GM21526 (cell line): Measurements from ENCODE around the gene NACAD.

Source experiments
- ATAC-seq: cut with Tn5 transposase; IDR thresholded peaks from one replicate; pipeline ENCODE4 v1.9.1; 2021; ENCODE audit warnings: moderate library complexity; ENCODE audit not compliant: unreplicated experiment, low FRiP score

The NACAD gene

DNA sequence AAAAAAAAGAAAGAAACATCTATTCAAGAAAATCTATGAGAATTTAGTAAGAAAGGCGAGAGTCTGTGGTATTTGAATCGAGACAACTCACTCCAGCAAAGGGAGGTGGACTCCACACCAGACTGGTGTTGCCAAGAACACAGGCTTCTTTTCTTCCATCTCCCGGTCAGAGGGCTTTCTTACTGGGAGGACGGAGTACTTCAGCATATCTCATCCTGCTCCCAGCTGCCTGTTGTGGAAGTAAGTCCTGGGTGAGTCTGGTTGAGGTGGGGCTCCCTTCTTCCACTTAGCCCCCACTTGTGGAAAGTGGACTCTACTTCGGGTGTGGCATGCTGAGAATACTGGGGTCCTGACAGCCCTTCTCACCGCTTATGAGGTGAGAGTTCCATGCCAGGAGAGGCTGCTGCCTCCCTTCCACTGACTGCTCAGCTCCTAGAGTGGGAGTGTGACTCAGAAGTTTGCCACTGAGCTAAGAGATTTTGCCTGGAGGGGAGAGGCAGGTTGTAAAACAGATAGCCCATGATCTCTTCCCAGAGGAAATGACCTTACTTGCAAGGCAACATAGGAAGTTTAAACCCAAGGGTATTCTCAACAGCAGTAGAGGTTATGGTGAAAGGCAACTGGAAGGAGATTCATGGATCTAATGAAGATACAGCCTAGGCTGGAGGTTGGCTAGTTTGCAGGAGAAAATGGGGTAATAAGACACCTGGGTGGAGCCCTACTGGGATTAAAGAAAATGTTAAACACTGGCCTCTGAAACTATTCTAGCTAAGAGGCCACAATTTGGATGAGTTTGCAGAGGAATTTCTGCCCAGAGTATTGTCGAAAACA, 3.5 kb upstream of the NACAD start:
- no peak for ATAC-seq

DNA sequence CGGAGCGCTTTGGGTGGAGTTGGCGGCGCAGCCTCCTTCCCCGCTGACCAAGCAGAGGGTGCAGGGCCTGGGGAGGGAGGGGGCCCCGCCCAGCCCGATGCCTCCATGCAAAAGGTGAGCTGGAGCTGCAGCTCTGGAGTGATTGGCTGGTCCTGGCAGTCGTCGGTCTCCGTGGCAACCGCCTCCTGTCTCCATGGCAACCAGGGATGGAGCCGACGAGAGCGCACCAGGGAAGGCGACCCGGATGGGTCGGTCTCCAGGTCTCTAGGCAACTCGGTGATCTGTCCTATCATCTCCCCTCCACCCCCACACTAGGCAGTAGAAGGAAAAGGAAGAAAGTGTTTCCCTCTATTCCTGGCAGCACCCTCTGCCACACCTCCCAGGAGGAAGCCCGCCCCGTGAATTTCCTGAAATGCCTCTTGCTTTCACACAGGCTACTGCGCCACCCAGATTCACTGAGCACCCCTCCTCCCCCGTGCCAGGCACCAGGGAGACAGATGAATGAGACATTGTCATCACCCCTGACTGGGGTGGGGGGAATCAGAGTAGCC, 647 bp upstream of the NACAD start:
- no peak for ATAC-seq

DNA sequence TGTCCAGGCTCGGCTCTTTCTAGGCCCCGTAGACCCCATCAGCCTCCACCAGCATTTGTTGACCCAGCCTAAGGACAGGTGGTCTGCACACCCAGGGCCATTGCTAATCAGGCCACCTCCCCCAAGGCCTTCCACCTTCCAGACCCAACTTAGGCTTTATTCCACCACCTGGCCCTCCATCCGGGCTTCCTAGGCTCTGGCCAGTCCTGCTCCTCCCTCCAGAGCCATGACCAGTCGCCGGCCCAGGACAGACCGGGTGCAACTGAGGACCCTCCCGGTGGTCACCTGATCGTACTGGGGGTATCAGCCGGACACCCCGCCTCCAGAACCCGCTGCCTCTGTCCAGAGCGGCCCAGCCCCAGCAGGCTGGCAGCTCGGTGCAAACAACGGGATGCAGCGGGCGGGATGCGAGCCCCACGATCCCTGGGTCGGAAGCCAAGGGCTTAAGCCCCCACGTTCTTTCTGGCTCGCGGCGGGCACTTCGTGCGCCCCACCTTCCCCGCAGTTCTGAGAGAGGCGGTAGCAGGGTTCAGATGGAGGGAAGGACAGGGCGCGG, 545 bp downstream of the NACAD start:
- ATAC-seq: no peak

DNA sequence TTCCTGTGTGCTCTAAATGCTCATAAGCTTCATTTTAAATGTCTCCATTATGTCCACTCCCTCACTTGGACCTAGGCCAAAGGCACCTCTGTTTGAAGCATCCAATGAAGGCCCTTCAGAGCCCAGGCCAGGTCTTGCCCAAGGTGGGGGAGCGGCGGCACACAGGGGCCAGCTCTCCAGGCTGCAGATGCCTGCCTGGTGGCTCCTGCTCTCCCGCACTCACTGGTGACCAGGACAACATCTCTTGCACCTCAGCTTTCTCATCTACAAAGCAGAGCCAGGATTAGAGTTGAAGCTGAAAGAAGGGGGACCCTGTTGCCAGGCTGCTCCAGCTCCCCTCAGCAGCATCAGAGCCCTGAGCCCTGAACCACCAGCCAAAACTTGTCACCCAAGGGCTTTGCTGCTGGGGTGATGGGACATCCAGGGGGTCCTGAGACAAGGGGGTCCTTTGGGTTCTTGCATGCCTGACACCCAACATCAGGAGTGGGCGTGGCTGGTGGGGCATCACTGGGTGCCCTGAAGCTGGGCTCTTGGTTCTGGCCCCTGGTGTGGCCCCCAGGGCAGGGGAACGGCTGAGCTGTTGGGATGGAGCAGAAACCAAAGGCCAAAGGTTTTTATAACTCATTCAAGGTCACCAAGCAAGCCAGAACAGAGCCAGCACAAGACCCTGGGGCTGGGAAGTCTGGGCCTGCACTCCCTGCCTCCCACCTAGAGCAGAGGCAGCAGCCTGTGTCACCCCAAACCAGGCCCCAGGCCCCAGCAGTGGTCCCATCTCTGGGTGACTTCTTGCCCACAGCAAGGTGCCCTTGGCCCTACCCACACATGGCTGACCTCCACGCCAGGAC, 1.2 kb downstream of the NACAD start:
- no peak for ATAC-seq

DNA sequence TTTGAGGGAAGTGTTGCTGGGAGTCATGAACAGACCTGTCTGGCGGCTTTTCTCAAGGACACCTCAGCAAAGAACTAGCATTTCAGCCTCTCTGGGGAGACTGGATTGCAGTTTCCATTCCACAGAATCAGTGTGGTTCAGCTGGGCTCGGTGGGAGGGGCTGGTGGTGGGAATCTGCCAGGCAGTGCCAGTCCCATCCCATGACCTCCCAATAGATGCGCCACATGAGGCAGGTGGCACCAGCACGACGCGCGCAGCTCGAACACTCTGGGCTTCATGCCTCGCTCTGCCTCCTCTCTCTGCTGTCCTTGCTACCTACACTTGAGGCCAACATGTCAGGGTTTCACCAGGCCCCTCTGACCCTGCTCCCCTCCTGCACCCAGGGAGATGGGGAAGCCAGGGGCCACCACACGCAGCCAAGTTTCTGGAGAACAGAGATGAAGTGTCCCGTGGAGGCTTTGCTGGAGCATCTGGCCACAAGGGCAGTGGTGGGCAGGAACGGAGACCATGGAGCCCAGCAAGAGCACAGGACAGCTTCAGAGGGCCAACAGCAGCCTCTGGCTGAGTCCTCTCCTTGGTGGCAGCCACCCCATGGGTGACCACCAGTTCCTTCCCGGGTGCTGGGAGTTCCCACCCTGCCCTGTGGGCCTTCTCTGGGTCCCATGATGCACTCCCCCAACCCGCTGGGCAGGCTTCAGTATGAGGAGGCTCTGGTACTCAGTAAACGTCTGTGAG, 2.3 kb downstream of the NACAD start:
- no peak for ATAC-seq

DNA sequence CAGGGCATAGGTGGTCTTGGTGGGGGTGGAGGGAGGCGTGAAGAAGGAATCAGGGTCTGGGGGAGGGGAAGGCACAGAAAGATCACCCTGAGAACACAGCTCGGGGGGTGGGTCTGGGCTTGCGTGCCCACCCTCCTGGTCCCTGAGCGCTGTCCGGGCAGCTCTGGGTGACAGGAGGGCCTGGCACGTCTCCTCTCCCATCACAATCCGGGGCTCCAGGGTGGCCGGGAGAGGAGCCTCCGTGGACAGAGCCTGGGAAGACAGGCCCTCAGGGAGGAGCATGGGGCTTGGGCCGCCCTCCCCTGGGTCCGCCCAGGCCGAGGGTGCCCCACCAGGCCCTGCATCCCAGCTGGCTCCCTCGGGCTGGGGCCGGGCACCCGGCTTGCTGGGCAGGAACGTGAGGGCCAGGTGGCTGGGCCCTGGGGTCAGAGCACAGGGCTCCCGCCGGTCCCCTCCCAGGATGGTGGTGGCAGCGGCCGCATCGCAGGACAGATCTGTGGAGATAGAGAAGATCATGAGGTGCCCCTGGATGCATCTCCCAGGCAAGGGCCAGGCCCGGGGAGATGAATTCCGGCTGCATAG, 3.1 kb downstream of the NACAD start:
- ATAC-seq: no peak

DNA sequence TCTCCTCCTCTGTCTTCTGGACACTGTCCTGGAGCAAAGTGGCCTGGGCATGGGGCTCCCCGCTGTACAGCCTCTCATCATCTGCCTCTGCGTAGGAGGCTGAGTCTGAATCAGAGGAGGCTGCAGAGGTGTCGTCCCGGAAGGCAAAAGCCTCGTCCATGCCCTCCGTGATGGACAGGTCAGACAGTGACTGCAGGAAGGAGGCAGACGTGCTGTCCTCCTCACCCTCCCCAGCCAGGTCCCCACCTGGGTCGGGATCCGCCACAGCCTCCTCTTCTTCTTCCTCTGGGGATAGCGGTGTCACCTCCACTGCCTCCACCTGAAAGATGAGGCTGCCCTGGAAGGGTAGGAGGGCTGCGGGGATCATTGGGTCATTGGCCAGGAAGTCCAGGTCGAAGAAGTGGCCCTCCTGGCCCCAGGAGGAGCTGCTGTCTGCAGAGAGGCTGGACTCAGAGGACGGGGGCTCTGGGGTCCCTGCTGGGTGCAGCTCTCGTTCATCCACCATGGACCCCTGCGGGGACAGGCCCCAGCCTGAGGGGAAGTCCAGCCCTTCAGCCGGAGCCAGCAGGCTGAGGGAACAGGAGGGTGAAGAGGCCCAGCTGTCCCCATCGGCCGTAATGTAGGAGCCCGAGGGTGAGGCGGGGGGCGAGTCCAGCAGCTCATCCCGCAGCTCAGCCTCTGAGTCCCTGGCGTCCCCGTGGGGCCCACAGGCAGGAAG, 3.7 kb downstream of the NACAD start:
- no peak for ATAC-seq

DNA sequence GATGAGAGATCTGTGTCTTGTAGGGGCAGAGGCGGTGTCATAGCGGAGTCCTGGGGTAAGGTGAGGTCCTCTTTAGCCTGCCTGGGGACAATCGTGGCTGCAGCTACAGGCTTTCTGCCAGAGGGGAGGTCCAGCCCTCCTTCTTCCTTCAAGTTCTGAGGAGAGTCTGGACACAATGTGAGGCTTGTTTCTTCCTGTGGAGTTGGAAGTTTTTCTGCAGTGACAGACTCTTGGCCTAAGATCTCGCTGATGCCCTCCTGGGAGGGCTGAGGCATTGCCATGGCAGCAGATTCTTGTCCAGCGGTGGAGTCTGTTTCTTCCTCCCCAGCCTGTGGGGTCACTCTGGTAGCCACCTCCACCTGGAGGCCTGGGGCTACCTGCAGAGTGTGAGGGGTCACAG, 4.4 kb downstream of the NACAD start:
- no peak for ATAC-seq

DNA sequence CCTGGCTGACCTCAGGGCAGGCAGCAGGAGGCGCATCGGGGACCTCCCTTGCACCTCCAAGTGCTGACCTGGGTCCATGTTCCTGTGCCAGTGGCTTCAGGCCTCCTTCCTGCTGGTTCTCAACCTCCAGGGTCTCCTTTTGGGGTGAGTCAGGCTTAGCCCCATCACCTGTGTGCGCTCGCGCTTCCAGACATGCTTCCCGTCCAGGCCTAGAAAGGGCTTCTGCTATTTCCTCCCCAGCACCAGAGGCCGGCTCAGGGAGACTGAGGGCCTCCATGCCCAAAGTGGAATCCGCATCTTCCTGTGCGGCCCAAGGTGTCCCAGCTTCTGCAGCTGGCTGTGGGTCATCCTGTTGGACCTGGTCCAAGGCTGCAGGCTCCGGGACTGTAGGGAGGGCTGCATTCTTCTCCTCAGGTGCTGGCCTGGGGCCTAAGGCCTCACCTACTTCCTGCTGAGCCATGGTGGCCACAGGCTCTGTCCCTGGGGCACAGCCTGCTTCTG, 5.9 kb downstream of the NACAD start:
- ATAC-seq: no peak

DNA sequence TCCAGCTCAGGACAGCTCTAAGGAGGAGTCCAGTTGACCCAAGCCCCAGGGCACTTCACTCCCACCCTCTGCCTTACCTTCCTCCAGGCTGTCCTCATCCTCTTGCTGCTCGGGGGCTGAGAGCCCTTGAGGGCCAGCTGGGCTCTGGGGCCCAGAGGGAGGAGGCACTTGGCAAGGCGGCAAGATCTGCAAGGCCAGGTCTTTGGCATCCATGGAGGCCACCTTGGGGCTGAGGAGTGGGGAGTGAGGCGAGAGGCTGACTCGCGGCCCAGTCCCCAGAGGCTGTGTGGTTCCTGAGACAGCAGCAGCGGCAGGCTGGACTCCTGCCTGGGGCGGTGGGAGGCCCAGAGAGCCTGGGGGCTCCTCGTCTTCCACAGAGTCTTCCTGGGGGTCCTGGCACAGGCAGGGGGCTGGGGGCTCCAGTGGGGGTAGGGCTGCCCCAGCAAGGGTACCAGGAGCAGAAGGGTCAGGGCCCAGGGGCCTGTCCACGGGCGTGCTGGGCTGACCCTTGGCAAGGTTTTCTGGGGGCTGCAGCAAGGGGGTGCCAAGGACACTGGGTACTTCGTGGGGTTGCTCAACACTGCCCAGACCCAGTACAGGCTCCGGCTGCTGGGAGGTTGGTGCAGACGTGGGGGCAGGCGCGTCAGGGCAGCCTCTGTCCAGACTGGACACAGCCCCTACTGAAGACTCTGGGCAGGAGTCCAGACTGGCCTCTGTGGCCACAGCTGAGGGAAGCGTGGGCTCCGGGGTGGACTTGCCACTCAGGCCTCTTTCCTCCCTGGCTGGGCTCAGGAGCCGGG, 6.5 kb downstream of the NACAD start:
- no peak for ATAC-seq

DNA sequence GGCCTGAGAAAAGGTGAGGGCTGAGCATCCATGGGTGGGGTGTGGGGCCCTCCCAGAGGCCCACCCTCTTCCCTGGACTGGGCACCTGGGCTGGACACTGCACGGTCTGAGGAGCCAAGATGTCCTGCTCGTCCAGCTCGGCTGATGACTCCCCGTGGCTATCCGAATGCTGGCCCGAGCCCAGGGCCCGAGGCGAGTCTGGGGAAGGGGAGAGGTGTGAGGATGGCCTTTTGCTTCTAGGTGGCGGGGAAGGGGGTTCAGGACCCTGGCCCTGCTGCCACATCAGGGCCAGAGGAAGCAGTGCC, 7.1 kb downstream of the NACAD start:
- no peak for ATAC-seq

DNA sequence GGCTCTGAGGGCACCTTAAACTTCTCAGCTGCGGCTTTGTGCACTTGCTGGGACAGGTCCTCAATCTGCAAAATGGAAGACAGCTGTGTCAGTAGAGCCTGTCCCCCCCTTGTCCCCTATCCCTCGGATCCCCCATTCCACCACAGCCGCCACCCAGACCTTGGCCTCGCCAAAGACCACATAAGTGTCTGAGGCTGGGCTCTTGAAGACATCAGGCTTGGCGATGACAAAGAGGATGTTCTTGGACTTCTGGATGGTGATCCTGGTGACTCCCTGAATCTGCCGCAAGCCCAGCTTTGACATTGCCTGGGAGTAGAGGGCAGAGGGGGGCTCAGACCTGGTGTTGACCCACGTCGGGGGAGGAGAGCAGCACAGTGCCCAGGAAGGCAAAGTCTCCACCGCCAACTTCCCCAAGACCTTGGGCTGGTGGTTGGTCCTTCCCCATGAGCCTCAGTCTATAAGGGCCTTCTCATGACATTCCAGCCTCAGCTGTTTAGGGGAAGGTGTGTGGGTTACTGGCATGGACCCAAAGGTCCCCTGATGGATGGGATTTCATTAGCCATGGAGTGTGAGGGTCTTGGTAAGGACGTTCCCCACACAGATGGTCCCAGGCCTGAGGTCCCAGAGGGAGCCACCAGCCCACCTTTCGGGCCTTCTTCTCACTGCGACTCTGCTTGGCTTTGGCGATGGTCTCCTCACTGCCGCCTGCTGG, 7.7 kb downstream of the NACAD start:
- no peak for ATAC-seq

DNA sequence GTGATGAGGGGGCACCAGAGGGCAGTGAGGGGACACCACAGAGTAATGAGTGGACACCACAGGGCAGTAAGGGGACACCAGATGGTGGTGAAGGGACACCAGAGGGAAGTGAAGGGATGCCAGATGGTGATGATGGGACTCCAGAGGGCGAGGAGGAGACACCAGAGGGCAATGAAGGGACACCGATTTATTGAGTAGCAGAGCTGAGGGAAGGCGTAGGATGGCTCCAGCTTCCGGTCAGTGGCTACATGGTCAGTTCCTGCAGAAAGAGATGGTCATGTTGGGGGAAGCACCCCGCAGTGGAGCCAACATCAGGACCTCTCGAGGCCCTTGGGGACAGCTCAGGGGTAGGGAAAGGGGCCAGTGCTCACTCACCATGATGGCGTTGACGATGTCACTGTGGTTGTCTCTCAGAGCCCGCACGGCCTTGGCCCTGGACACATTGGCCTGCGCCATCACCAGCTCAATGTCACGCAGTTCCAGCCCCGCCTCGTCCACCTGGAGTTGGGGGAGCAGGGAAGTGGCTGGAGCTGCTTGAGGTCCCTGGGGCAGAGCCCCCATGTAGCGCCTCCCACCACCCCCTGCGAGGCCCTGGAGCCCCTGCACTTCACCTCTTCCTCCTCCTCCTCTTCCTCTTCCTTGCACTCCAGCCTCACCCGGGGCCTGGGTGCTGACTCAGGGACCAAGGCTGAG, 8.4 kb downstream of the NACAD start:
- ATAC-seq: no peak

DNA sequence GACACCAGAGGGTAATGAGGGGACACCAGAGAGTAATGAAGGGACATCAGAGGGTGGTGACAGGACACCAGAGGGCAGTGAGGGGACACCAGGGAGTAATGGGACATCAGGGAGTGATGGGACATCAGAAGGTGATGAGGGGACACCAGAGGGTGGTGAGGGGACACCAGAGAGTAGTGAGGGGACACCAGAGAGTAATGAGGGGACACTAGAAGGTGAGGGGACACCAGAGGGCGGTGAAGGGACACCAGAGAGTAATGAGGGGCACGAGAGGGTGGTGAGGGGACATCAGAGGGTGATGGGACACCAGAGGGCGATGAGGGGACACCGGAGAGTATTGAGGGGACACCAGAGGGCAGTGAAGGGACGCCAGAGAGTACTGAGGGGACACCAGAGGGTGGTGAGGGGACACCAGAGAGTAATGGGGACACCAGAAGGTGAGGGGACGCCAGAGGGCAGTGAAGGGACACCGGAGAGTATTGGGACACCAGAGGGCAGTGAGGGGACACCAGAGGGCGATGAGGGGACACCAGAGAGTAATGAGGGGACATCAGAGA, 10.6 kb downstream of the NACAD start:
- no peak for ATAC-seq

DNA sequence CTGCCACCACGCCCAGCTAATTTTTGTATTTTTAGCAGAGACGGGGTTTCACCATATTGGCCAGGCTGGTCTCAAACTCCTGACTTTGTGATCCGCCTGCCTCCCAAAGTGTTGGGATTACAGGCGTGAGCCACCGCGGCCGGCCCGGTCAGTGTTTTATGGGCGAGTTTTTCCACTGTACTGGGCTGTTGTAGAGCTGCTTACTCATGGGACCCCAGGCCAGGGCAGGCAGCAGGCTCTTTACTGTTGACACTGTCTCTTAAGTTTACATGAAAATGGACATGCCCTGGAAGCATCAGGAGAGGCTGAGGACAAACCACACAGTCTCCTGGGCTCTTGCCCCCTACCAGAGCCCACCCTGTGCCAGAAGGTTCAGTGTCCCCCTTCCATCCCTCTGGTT, 11.2 kb downstream of the NACAD start:
- no peak for ATAC-seq

DNA sequence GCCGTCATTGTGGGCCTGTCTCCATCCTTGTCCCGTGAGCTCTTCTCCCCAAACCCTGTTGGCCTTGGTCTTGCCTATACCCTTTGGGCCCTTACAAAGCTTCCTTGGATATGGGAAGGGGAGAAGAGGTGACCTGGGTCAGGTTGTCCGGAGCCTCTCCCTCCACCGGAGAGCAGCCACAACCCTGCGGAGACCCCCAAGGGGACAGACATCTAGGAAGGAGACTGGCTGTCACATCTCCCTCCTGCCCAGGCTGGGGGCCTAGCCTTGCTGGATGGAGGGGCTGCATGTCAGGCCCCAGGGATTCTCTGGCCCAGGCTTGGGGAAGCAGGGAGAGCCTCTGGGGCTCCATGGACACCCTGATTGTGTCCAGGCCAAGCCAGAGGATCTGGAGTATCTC, 11.8 kb downstream of the NACAD start:
- ATAC-seq: no peak
